Measurements from ENCODE around the gene SBF2.
"Not testable (repeated sequence)": the region's sequence is repeated elsewhere in the genome, so short reads cannot be mapped to it uniquely, and the experiment has no call there.

Gene SBF2

GRCh38 chr11:9901943-9902342 is 392.1 kb downstream of the SBF2 start:
- no peaks in the 10 kb centered on the region for H3K36me3 Mint-ChIP-seq (ENCODE audit: low read depth)
- peaks cover 3% of the 10 kb centered on the region for H3K27me3 Mint-ChIP-seq (ENCODE audit: low read depth)
- H3K4me1 Mint-ChIP-seq (ENCODE audit: low read depth) = no peaks in the 10 kb centered on the region
- no peak overlapping the region for H3K4me3 Mint-ChIP-seq
- no peaks in the 10 kb centered on the region for H3K9me3 Mint-ChIP-seq
- no peak overlapping the region for H3K27ac Mint-ChIP-seq

DNA sequence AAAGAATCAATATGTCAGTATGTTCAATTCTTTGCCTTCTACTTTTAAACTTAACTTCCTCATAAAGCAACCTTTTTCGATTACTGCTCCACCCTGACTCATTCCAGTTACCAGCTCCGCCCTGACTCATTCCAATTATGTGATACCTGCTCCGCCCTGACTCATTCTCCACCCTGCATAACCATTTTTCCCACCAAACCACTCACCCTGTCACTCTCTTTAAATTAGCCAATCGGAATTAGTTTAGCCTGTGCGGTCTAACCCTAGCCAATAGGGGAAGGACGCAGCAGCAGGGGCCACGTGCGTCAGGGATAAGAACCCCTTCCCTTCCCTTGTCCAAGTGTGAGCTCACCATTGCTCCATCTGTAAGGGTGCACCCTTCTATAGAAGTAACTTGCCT is 393.8 kb downstream of the SBF2 start:
- H3K9me3 Mint-ChIP-seq, H3K4me3 Mint-ChIP-seq: not testable (repeated sequence)

GRCh38 chr11:9899676-9900075 is 394.3 kb downstream of the SBF2 start:
- Mint-ChIP-seq H3K4me3 (no peak overlapping the region), H3K4me1 (ENCODE audit: low read depth) (no peaks in the 10 kb centered on the region), H3K27me3 (ENCODE audit: low read depth) (peaks cover 3% of the 10 kb centered on the region), H3K9me3 (no peaks in the 10 kb centered on the region), H3K27ac (no peak overlapping the region), H3K36me3 (ENCODE audit: low read depth) (no peaks in the 10 kb centered on the region)

More for the DNA sequence above, 393.8 kb downstream of the SBF2 start:
- H3K27me3 Mint-ChIP-seq (ENCODE audit: low read depth); H3K27ac Mint-ChIP-seq; H3K4me1 Mint-ChIP-seq (ENCODE audit: low read depth); H3K36me3 Mint-ChIP-seq (ENCODE audit: low read depth): not testable (repeated sequence)

DNA sequence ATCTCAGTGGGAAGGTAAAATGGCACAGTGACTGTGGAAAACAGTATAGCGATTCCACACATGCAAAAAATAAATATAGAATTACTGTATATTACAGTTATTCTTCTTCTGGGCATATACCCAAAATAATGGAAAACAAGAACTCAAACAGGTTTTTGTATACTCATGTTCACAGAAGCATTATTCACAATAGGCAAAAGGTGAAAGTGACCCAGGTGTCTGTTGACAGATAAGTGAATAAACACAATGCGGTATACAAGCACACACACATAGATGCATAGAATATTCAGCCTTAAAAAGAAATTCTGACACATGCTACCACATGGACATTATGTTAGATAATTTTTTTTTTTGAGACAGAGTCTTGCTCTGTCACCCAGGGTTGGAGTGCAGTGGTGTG is 397.1 kb downstream of the SBF2 start:
- H3K36me3 Mint-ChIP-seq (ENCODE audit: low read depth) = no peaks in the 10 kb centered on the region
- no peaks in the 10 kb centered on the region for H3K4me1 Mint-ChIP-seq (ENCODE audit: low read depth)
- H3K27me3 Mint-ChIP-seq (ENCODE audit: low read depth) = peaks cover 3% of the 10 kb centered on the region
- no peak overlapping the region for H3K4me3 Mint-ChIP-seq
- H3K27ac Mint-ChIP-seq = no peak overlapping the region
- no peaks in the 10 kb centered on the region for H3K9me3 Mint-ChIP-seq

DNA sequence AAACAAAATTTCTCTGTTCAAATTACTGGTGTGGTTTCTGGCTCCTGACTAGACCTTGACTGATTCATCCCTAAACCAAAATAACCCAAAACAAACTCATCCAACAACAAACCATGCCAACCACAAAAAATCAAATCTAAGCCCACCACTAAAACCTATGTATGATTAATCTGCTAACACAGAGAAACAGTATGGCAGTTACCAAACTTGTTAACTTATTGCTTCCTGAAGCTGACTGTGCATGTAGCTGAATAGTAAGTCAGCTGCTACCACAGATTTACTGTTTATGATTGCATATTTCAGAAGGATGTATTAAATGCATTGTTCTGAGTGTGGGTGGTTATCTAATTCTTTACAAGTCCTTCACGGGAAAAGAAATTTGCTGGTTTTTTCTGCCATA is 399.0 kb downstream of the SBF2 start:
- Mint-ChIP-seq H3K36me3 (ENCODE audit: low read depth) (no peaks in the 10 kb centered on the region), H3K9me3 (no peaks in the 10 kb centered on the region), H3K27me3 (ENCODE audit: low read depth) (no peaks in the 10 kb centered on the region), H3K4me1 (ENCODE audit: low read depth) (peaks cover 6% of the 10 kb centered on the region), H3K27ac (no peak overlapping the region), H3K4me3 (no peak overlapping the region)

DNA sequence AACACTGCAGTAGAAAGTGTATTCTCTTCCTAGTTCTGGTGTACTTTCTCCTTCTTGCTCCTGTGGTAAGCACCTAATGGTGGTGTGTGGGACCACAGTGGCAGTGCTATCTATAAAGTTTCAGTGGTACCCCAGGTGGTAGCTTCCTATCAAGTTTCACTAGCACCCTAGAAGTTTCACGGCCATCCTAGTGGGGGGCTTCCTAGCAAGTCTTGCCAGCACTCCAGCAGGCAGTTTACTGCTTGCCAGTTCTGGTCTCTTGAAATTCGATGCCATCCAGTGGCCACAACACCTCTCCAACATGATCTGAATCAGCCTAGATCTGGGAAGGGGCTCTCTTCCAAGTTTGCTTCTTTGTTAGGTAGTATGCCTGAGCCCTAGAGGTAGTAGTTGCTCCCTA is 400.5 kb downstream of the SBF2 start:
- H3K4me3 Mint-ChIP-seq = no peak overlapping the region
- H3K36me3 Mint-ChIP-seq (ENCODE audit: low read depth) = no peaks in the 10 kb centered on the region
- H3K27ac Mint-ChIP-seq = no peak overlapping the region
- peaks cover 6% of the 10 kb centered on the region for H3K4me1 Mint-ChIP-seq (ENCODE audit: low read depth)
- no peaks in the 10 kb centered on the region for H3K9me3 Mint-ChIP-seq
- no peaks in the 10 kb centered on the region for H3K27me3 Mint-ChIP-seq (ENCODE audit: low read depth)

DNA sequence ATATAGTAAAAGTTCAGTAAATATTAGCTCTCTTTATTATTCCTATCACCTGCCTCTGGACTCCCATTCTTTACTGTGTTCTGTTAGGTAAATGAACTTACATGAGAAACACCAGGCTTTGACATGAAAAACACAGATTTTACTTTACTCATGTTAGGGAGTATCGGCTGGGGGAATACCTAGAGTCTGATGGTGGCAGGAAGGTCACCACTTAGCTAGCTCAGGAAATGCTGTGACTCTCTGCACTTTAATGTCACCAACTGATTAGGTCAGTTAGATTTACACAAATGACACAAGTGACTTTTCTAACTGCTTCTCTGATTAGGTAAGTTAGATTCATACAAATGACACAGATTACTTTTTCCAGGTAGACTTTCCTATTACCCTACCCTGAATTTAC is 405.1 kb downstream of the SBF2 start:
- H3K27me3 Mint-ChIP-seq (ENCODE audit: low read depth) = peaks cover 4% of the 10 kb centered on the region
- H3K9me3 Mint-ChIP-seq = no peaks in the 10 kb centered on the region
- H3K4me3 Mint-ChIP-seq = no peak overlapping the region
- H3K36me3 Mint-ChIP-seq (ENCODE audit: low read depth) = no peaks in the 10 kb centered on the region
- H3K4me1 Mint-ChIP-seq (ENCODE audit: low read depth) = peaks cover 6% of the 10 kb centered on the region
- no peak overlapping the region for H3K27ac Mint-ChIP-seq

DNA sequence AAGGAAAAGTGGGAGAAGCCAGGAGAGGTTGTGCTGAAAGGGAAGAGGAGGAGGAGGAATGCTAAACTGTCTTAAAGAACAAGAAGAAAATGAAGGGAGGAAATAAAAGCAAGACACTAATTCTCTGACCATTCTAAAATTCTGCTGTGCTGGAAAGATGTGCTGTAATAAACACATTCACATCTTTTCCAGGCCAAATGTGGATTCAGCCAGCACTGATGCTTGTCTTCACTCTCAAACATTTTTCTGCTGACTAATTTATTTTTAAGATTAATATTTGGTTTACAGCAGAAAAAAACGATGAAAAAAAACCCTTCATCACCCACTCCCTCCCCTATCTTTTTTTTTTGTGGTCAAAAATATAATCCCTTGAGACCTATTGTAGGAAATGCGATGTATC is 406.5 kb downstream of the SBF2 start:
- Mint-ChIP-seq H3K4me1 (ENCODE audit: low read depth) (peaks cover 6% of the 10 kb centered on the region), H3K4me3 (no peak overlapping the region), H3K9me3 (no peaks in the 10 kb centered on the region), H3K27ac (no peak overlapping the region), H3K27me3 (ENCODE audit: low read depth) (peaks cover 4% of the 10 kb centered on the region), H3K36me3 (ENCODE audit: low read depth) (no peaks in the 10 kb centered on the region)

- Mint-ChIP-seq H3K4me3 (no peak overlapping the region), H3K36me3 (ENCODE audit: low read depth) (no peaks in the 10 kb centered on the region), H3K27me3 (ENCODE audit: low read depth) (peaks cover 4% of the 10 kb centered on the region), H3K27ac (no peak overlapping the region), H3K4me1 (ENCODE audit: low read depth) (peaks cover 5% of the 10 kb centered on the region), H3K9me3 (no peaks in the 10 kb centered on the region)
These were observed 407.4 kb downstream of the SBF2 start for GRCh38 chr11:9886595-9886994.

- Mint-ChIP-seq H3K9me3 (no peaks in the 10 kb centered on the region), H3K4me1 (ENCODE audit: low read depth) (no peaks in the 10 kb centered on the region), H3K27ac (no peak overlapping the region), H3K4me3 (no peak overlapping the region), H3K36me3 (ENCODE audit: low read depth) (no peaks in the 10 kb centered on the region), H3K27me3 (ENCODE audit: low read depth) (peaks cover 4% of the 10 kb centered on the region)
These were observed 409.4 kb downstream of the SBF2 start for GRCh38 chr11:9884601-9885000.

DNA sequence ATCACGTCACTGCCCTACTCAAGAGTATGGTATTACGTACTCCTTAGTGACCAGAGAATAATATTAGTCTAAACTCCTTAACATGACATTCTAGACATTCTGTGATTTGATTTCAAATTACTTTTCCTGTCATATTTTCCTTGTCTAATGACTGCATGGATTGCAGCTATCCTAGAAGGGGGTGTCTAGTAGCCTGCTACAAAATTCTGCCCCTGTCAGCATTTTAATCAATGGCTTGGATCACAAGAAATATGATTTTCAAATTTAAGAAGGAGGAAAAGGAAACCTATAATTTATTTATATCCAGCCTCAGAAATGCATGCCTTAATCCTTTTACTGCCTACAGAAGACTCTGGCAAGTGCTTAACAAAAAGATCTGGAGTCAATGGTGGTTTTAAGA is 413.4 kb downstream of the SBF2 start:
- Mint-ChIP-seq H3K4me3 (no peak overlapping the region), H3K36me3 (ENCODE audit: low read depth) (no peaks in the 10 kb centered on the region), H3K9me3 (no peaks in the 10 kb centered on the region), H3K27ac (no peak overlapping the region), H3K27me3 (ENCODE audit: low read depth) (no peaks in the 10 kb centered on the region), H3K4me1 (ENCODE audit: low read depth) (no peaks in the 10 kb centered on the region)

- Mint-ChIP-seq H3K9me3 (no peaks in the 10 kb centered on the region), H3K27me3 (ENCODE audit: low read depth) (no peaks in the 10 kb centered on the region), H3K36me3 (ENCODE audit: low read depth) (no peaks in the 10 kb centered on the region), H3K4me3 (no peak overlapping the region), H3K4me1 (ENCODE audit: low read depth) (no peaks in the 10 kb centered on the region), H3K27ac (no peak overlapping the region)
These were observed 415.1 kb downstream of the SBF2 start for GRCh38 chr11:9878936-9879335.

GRCh38 chr11:9876331-9876730 is 417.7 kb downstream of the SBF2 start:
- H3K27me3 Mint-ChIP-seq (ENCODE audit: low read depth) = no peaks in the 10 kb centered on the region
- no peak overlapping the region for H3K27ac Mint-ChIP-seq
- no peaks in the 10 kb centered on the region for H3K9me3 Mint-ChIP-seq
- H3K36me3 Mint-ChIP-seq (ENCODE audit: low read depth) = no peaks in the 10 kb centered on the region
- H3K4me1 Mint-ChIP-seq (ENCODE audit: low read depth) = no peaks in the 10 kb centered on the region
- H3K4me3 Mint-ChIP-seq = no peak overlapping the region

GRCh38 chr11:9875862-9876261 is 418.2 kb downstream of the SBF2 start:
- H3K4me1 Mint-ChIP-seq (ENCODE audit: low read depth) = no peaks in the 10 kb centered on the region
- H3K27me3 Mint-ChIP-seq (ENCODE audit: low read depth) = no peaks in the 10 kb centered on the region
- H3K36me3 Mint-ChIP-seq (ENCODE audit: low read depth) = no peaks in the 10 kb centered on the region
- H3K9me3 Mint-ChIP-seq = no peaks in the 10 kb centered on the region
- H3K4me3 Mint-ChIP-seq = no peak overlapping the region
- H3K27ac Mint-ChIP-seq = no peak overlapping the region

- H3K27me3 Mint-ChIP-seq (ENCODE audit: low read depth) = no peaks in the 10 kb centered on the region
- H3K4me3 Mint-ChIP-seq = no peak overlapping the region
- H3K9me3 Mint-ChIP-seq = no peaks in the 10 kb centered on the region
- H3K27ac Mint-ChIP-seq = no peak overlapping the region
- no peaks in the 10 kb centered on the region for H3K36me3 Mint-ChIP-seq (ENCODE audit: low read depth)
- H3K4me1 Mint-ChIP-seq (ENCODE audit: low read depth) = no peaks in the 10 kb centered on the region
These were observed 418.6 kb downstream of the SBF2 start for GRCh38 chr11:9875399-9875798.

GRCh38 chr11:9874466-9874865 is 419.6 kb downstream of the SBF2 start:
- H3K4me1 Mint-ChIP-seq (ENCODE audit: low read depth) = no peaks in the 10 kb centered on the region
- no peaks in the 10 kb centered on the region for H3K27me3 Mint-ChIP-seq (ENCODE audit: low read depth)
- H3K4me3 Mint-ChIP-seq = no peak overlapping the region
- H3K27ac Mint-ChIP-seq = no peak overlapping the region
- H3K9me3 Mint-ChIP-seq = no peaks in the 10 kb centered on the region
- no peaks in the 10 kb centered on the region for H3K36me3 Mint-ChIP-seq (ENCODE audit: low read depth)

Measured in T-helper 1 cell treated with Interleukin-12 subunit alpha and Interleukin-12 subunit beta and Interleukin-4 antibody, amounts not matched to agents 30 μg/mL and 1 μg/mL, for 36 hours (primary cell).